ENCODE results near the gene S100B.
"Not testable (repeated sequence)": the region's sequence is repeated elsewhere in the genome, so short reads cannot be mapped to it uniquely, and the experiment has no call there.

The S100B gene

DNA sequence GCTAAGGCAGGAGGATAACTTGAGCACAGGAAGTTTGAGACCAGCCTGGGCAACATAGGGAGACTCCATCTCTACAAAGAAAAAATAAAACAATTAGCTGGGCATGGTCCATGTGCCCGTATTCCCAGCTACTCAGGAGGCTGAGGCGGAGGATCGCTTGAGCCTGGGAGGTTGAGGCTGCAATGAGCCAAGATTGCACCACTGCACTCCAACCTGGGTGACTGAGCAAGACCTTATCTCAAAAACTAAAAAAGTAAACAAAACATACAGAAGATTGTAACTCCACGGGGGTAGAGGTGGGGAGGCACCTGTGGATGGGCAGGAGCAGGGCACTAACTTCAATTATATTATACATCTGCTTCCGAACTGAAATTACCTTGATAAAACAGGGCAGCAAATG is 4.6 kb downstream of the S100B start:
- Histone ChIP-seq H3K27ac (ENCODE audit: low read depth, low read length) (no peak overlapping the region), H3K4me3 (ENCODE audit: low read depth, low read length) (no peak overlapping the region), H3K9me3 (ENCODE audit: control insufficient read depth, insufficient read depth, low read length) (no peaks in the 10 kb centered on the region), H3K36me3 (ENCODE audit: control insufficient read depth, insufficient read depth, low read length) (no peaks in the 10 kb centered on the region), H3K9ac (ENCODE audit: low read depth, low read length) (no peak overlapping the region), H3K27me3 (ENCODE audit: control insufficient read depth, insufficient read depth, low read length) (no peaks in the 10 kb centered on the region), H3K4me1 (ENCODE audit: control insufficient read depth, insufficient read depth, low read length) (peaks cover 29% of the 10 kb centered on the region)

DNA sequence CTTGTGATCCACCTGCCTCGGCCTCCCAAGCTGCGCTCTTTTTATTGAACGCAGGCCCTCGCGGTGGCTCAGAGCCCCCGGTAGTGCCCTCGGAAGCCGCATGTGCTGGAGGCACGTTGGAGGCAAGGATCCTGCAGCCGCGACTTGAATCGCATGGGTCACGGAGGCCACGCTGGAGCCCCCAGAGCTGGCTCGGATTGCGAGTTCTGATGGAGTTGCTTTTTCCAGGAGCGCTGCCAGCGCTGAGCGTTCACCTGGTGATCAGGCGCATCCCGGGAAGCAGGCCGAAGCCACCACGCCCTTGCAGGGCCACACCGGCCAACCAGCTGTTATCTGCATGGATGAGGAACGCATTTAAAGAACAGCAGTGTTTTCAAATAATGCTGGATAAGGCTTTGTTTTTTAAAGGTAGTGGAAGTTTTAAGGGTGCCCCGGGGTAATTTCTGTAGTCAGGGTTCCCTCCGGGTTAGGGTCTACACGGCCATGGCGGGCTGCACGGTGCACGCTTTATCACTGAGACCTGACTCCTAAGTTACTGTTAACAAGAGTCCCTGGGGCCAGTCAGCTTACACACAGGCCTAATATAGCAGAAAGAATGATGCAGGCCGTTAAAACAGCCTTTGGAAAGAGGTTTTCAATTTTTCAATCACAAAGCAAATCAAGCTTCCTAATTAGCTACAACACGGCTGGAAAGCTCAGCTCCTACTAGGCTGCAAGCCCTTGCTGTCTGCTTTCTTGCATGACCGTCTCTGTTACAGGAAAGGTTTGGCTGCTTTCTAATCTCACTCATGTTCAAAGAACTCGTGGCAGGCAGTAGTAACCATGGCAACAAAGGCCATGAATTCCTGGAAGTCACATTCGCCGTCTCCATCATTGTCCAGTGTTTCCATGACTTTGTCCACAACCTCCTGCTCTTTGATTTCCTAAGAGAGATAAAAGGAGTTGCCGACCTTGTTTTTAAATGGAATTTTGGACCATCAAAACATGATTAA is 6.0 kb downstream of the S100B start:
- H3K27ac ChIP-seq (ENCODE audit: low read depth, low read length): no peak overlapping the region
- H3K4me1 ChIP-seq (ENCODE audit: control insufficient read depth, insufficient read depth, low read length): peaks cover 15% of the 10 kb centered on the region
- no peak overlapping the region for H3K9ac ChIP-seq (ENCODE audit: low read depth, low read length)

DNA sequence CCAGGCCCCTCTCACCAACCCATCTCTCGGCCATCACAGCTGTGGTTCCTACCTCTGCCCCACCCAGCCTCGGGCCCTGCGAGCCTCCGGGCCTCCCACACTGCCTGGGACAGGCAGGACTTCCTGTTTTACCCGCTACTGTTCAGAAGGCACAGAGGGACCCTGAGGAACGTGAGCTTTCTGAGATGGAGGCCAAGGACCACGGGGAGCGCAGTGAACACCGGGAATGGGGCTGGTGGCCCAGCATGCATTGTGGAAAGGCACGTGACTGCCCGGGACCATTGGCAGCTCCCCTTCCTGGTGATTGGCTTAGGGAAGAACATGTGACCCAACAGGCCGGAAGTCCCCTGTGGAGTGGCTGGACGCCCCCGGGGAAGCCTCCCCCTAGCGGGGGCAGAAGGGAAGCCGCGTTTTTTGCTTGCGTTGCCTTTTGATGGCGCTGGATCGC is 7.0 kb downstream of the S100B start:
- Histone ChIP-seq H3K36me3 (ENCODE audit: control insufficient read depth, insufficient read depth, low read length) (no peaks in the 10 kb centered on the region), H3K27me3 (ENCODE audit: control insufficient read depth, insufficient read depth, low read length) (no peaks in the 10 kb centered on the region), H3K4me1 (ENCODE audit: control insufficient read depth, insufficient read depth, low read length) (peaks cover 7% of the 10 kb centered on the region), H3K9me3 (ENCODE audit: control insufficient read depth, insufficient read depth, low read length) (peaks cover 12% of the 10 kb centered on the region), H3K4me3 (ENCODE audit: low read depth, low read length) (no peak overlapping the region), H3K9ac (ENCODE audit: low read depth, low read length) (no peak overlapping the region), H3K27ac (ENCODE audit: low read depth, low read length) (no peak overlapping the region)

More for the DNA sequence above, 6.0 kb downstream of the S100B start:
- H3K36me3 ChIP-seq (ENCODE audit: control insufficient read depth, insufficient read depth, low read length): no peaks in the 10 kb centered on the region
- no peaks in the 10 kb centered on the region for H3K27me3 ChIP-seq (ENCODE audit: control insufficient read depth, insufficient read depth, low read length)
- no peak overlapping the region for H3K4me3 ChIP-seq (ENCODE audit: low read depth, low read length)
- peaks cover 9% of the 10 kb centered on the region for H3K9me3 ChIP-seq (ENCODE audit: control insufficient read depth, insufficient read depth, low read length)

DNA sequence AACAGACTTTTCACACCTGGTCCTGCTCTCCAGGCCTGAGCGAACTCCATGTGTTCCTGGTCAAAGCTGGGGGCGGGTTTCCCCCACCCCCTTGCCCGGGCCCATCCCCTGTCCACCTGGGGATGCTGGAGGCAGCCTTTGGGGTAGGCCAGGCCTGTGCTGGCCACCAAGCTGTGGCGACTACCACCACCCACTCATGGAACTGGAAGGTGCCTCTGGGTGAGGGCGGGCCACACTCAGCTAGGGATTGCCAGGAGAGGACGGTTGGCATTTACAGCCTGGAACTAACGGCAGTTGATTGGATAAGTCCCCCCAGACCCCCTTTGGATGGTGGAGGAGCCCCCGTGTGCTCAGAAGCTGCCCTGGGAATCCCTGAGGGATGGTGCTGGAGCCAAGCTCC is 7.9 kb downstream of the S100B start:
- Histone ChIP-seq H3K9me3 (ENCODE audit: control insufficient read depth, insufficient read depth, low read length) (peaks cover 15% of the 10 kb centered on the region), H3K27ac (ENCODE audit: low read depth, low read length) (no peak overlapping the region), H3K4me1 (ENCODE audit: control insufficient read depth, insufficient read depth, low read length) (no peaks in the 10 kb centered on the region), H3K27me3 (ENCODE audit: control insufficient read depth, insufficient read depth, low read length) (no peaks in the 10 kb centered on the region), H3K36me3 (ENCODE audit: control insufficient read depth, insufficient read depth, low read length) (no peaks in the 10 kb centered on the region), H3K9ac (ENCODE audit: low read depth, low read length) (no peak overlapping the region), H3K4me3 (ENCODE audit: low read depth, low read length) (no peak overlapping the region)

DNA sequence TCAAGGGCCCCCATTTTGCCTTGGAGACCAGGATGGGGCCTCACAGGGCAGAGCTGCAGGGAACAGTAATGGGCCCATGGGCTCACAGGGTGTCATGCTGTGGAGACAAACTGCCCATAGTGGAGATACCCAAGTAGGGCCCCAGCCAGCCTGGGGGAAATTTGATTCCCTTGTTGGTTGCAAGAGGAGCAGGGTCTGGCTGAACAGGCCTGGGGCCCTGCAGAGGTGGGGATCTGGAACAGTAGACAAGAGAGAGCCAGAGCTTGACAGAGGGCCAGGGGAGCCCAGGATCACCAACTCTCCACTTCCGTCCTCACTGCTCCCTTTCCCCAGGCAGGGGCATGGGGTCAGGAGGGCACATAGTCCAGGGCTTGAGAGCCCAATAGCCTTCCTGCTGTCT is 8.7 kb downstream of the S100B start:
- Histone ChIP-seq H3K36me3 (ENCODE audit: control insufficient read depth, insufficient read depth, low read length) (no peaks in the 10 kb centered on the region), H3K9ac (ENCODE audit: low read depth, low read length) (no peak overlapping the region), H3K9me3 (ENCODE audit: control insufficient read depth, insufficient read depth, low read length) (peaks cover 15% of the 10 kb centered on the region)

DNA sequence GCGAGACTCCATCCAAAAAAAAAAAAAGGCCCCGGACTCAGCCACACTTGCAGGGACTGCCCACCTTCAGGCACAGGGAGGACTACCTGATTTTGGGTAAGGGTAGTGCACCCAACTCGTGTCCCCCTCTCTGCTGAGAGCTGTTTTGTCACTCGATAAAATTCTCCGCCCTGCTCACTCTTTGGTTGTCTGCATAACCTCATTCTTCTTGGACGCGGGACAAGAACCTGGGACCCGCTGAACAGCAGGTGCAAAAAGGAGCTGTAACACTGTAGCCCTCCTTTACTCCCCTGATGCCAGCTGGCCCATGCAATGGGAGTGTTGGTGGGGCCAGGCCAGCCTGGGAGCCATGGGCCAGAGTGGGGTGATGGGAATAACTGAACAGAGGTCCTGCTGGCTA is 10.6 kb downstream of the S100B start:
- H3K9me3 ChIP-seq (ENCODE audit: control insufficient read depth, insufficient read depth, low read length): peaks cover 15% of the 10 kb centered on the region
- no peak overlapping the region for H3K4me3 ChIP-seq (ENCODE audit: low read depth, low read length)
- no peaks in the 10 kb centered on the region for H3K27me3 ChIP-seq (ENCODE audit: control insufficient read depth, insufficient read depth, low read length)
- H3K9ac ChIP-seq (ENCODE audit: low read depth, low read length): no peak overlapping the region
- H3K4me1 ChIP-seq (ENCODE audit: control insufficient read depth, insufficient read depth, low read length): no peaks in the 10 kb centered on the region
- H3K36me3 ChIP-seq (ENCODE audit: control insufficient read depth, insufficient read depth, low read length): no peaks in the 10 kb centered on the region
- no peak overlapping the region for H3K27ac ChIP-seq (ENCODE audit: low read depth, low read length)

More for the DNA sequence above, 8.7 kb downstream of the S100B start:
- Histone ChIP-seq H3K27me3 (ENCODE audit: control insufficient read depth, insufficient read depth, low read length) (no peaks in the 10 kb centered on the region), H3K27ac (ENCODE audit: low read depth, low read length) (no peak overlapping the region), H3K4me3 (ENCODE audit: low read depth, low read length) (no peak overlapping the region), H3K4me1 (ENCODE audit: control insufficient read depth, insufficient read depth, low read length) (no peaks in the 10 kb centered on the region)

DNA sequence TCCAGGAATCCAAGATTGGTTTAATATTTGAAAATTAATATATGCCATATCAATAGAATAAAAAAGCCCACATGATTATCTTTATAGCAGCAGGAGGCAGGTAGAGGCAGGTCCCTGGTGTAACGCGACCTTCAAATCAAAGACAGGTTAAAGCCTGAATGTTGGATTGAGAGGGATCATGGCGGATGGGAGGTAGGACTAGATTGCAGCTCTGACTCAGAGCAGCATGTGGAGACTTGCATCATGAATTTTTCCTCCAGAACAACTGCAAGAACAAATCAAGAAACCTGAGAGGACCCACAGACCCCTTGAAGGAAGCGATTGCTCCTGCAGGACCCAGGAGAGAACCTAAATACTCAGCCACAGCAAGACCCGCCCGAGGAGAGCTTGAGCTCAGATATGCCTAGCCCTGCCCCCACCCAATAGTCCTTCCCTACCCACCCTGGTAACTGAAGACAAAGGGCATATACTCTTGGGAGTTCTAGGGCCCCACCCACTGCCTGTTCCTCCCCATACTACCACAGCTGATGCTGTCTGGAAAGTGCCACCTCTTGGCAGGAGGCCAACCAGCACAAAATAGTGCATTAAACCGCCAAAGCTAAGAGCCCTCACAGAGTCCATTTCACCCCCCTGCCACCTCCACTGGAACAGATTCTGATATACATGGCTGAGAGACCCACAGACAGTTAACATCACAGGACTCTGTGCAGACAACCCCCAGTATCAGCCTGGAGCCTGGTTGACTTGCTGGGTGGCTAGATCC is 19.5 kb downstream of the S100B start:
- H3K9ac ChIP-seq (ENCODE audit: low read depth, low read length): no peak overlapping the region
- no peak overlapping the region for H3K27ac ChIP-seq (ENCODE audit: low read depth, low read length)
- no peaks in the 10 kb centered on the region for H3K4me1 ChIP-seq (ENCODE audit: control insufficient read depth, insufficient read depth, low read length)
- no peaks in the 10 kb centered on the region for H3K27me3 ChIP-seq (ENCODE audit: control insufficient read depth, insufficient read depth, low read length)
- peaks cover 9% of the 10 kb centered on the region; the same call in 1 of the 2 replicates for H3K9me3 ChIP-seq (ENCODE audit: control insufficient read depth, insufficient read depth, low read length)
- H3K4me3 ChIP-seq (ENCODE audit: low read depth, low read length): no peak overlapping the region
- no peaks in the 10 kb centered on the region for H3K36me3 ChIP-seq (ENCODE audit: control insufficient read depth, insufficient read depth, low read length)

DNA sequence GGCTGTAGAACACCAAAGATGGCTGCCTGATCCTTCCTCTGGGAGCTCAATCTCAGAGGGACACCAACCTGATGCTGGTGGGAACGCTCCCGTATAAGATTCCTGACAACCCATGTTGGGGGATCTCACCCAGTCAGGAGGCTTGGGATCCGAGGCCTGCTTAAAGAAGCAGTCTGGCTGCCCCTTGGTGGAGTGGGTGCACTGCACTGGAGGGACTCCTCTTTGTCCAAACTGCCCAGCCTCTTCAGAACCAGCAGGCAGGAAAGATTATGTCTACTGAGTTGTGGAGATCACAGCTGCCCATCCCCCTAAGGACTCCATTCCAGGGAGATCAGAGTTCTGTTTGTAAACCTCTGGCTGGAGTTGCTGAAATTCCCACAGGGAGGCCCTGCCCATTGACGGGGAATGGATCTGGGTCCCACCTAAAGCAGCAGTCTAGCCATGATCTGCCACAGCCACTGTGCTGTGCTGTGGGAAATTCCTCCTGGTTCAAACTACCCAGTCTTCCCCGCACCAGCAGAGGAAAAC is 23.0 kb downstream of the S100B start:
- Histone ChIP-seq H3K27me3 (ENCODE audit: control insufficient read depth, insufficient read depth, low read length) (no peaks in the 10 kb centered on the region), H3K4me3 (ENCODE audit: low read depth, low read length) (no peak overlapping the region), H3K36me3 (ENCODE audit: control insufficient read depth, insufficient read depth, low read length) (no peaks in the 10 kb centered on the region), H3K27ac (ENCODE audit: low read depth, low read length) (no peak overlapping the region), H3K9me3 (ENCODE audit: control insufficient read depth, insufficient read depth, low read length) (peaks cover 9% of the 10 kb centered on the region; the same call in 1 of the 2 replicates), H3K4me1 (ENCODE audit: control insufficient read depth, insufficient read depth, low read length) (no peaks in the 10 kb centered on the region), H3K9ac (ENCODE audit: low read depth, low read length) (no peak overlapping the region)

DNA sequence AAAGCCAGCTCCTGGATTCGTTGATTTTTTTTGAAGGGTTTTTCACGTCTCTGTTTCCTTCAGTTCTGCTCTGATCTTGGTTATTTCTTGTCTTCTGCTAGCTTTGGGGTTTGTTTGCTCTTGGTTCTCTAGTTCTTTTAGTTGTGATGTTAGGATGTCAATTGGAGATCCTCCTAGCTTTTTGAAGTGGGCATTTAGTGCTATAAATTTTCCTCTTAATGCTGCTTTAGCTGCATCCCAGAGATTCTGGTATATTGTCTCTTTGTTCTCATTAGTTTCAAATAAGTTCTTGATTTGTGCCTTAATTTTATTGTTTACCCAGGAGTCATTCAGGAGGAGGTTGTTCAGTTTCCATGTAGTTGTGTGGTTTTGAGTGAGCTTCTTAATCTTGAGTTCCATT is 25.5 kb downstream of the S100B start:
- H3K36me3 ChIP-seq (ENCODE audit: control insufficient read depth, insufficient read depth, low read length); H3K27me3 ChIP-seq (ENCODE audit: control insufficient read depth, insufficient read depth, low read length); H3K4me1 ChIP-seq (ENCODE audit: control insufficient read depth, insufficient read depth, low read length); H3K9ac ChIP-seq (ENCODE audit: low read depth, low read length); H3K4me3 ChIP-seq (ENCODE audit: low read depth, low read length); H3K27ac ChIP-seq (ENCODE audit: low read depth, low read length): not testable (repeated sequence)
- peaks cover 11% of the 10 kb centered on the region; the same call in 1 of the 2 replicates for H3K9me3 ChIP-seq (ENCODE audit: control insufficient read depth, insufficient read depth, low read length)

DNA sequence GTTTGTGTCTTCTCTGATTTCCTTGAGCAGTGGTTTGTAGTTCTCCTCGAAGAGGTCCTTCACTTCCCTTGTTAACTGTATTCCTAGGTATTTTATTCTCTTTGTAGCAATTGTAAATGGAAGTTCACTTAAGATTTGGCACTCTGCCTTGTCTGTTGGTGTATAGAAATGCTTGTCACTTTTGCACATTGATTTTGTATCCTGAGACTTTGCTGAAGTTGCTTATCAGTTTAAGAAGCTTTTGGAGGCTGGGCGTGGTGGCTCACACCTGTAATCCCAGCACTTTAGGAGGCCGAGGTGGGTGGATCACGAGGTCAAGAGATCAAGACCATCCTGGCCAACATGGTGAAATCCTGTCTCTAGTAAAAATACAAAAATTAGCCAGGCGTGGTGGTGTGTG is 27.1 kb downstream of the S100B start:
- H3K27me3 ChIP-seq (ENCODE audit: control insufficient read depth, insufficient read depth, low read length); H3K9ac ChIP-seq (ENCODE audit: low read depth, low read length); H3K4me3 ChIP-seq (ENCODE audit: low read depth, low read length); H3K27ac ChIP-seq (ENCODE audit: low read depth, low read length); H3K36me3 ChIP-seq (ENCODE audit: control insufficient read depth, insufficient read depth, low read length); H3K4me1 ChIP-seq (ENCODE audit: control insufficient read depth, insufficient read depth, low read length): not testable (repeated sequence)
- peaks cover 11% of the 10 kb centered on the region; the same call in 1 of the 2 replicates for H3K9me3 ChIP-seq (ENCODE audit: control insufficient read depth, insufficient read depth, low read length)

Measured in HUES48 (cell line).